HEK293 (cell line): ENCODE data around the gene COQ10B.

Source experiments
- BCL11A ChIP-seq: fragments of 450-650 bp; formaldehyde crosslinking; IDR thresholded peaks from 2 replicates; pipeline ENCODE4 v1.5.1; 2016; ENCODE audit warnings: low read depth, missing biosample characterization, missing genetic modification characterization
- CTCF ChIP-seq: fragments of 450-650 bp; formaldehyde crosslinking; IDR thresholded peaks from 2 replicates; pipeline ENCODE4 v1.5.1; 2016; ENCODE audit warnings: missing biosample characterization, missing genetic modification characterization
- KLF1 ChIP-seq: fragments of 450-650 bp; formaldehyde crosslinking; IDR thresholded peaks from 2 replicates; pipeline ENCODE4 v1.5.1; 2016; ENCODE audit warnings: missing biosample characterization, missing genetic modification characterization
- KLF9 ChIP-seq: fragments of 450-650 bp; formaldehyde crosslinking; IDR thresholded peaks from 2 replicates; pipeline ENCODE4 v1.5.1; 2016; ENCODE audit warnings: missing biosample characterization, missing genetic modification characterization, low read depth
- MEIS1 ChIP-seq: sonication (generic); formaldehyde crosslinking; IDR thresholded peaks from 2 replicates; pipeline ENCODE4 v1.8.1; 2022; ENCODE audit warnings: missing genetic modification reagents, mild to moderate bottlenecking, borderline replicate concordance
- PATZ1 ChIP-seq: fragments of 450-650 bp; formaldehyde crosslinking; IDR thresholded peaks from 2 replicates; pipeline ENCODE4 v1.5.1; 2016; ENCODE audit warnings: missing biosample characterization, missing genetic modification characterization
- PRDM10 ChIP-seq: fragments of 450-650 bp; formaldehyde crosslinking; IDR thresholded peaks from 2 replicates; pipeline ENCODE4 v1.5.1; 2016; ENCODE audit warnings: missing biosample characterization, missing genetic modification characterization
- RBAK ChIP-seq: fragments of 450-650 bp; formaldehyde crosslinking; IDR thresholded peaks from 2 replicates; pipeline ENCODE4 v1.5.1; 2016; ENCODE audit warnings: missing biosample characterization, missing genetic modification characterization
- TCF7L2 ChIP-seq: IDR thresholded peaks from 2 replicates; pipeline ENCODE4 v1.6.1; 2011; ENCODE audit warnings: low read depth, mild to moderate bottlenecking, inconsistent platforms, low read length, moderate library complexity, borderline replicate concordance
- TRIM28 ChIP-seq: IDR thresholded peaks from 2 replicates; pipeline ENCODE4 v1.6.1; 2011; ENCODE audit warnings: low read length, control low read depth, borderline replicate concordance
- ZFP37 ChIP-seq: fragments of 450-650 bp; formaldehyde crosslinking; IDR thresholded peaks from 2 replicates; pipeline ENCODE4 v1.5.1; 2016; ENCODE audit warnings: missing biosample characterization, missing genetic modification characterization
- ZNF112 ChIP-seq: fragments of 450-650 bp; formaldehyde crosslinking; IDR thresholded peaks from 2 replicates; pipeline ENCODE4 v1.5.0; 2017; ENCODE audit warnings: missing biosample characterization, missing genetic modification characterization
- ZNF121 ChIP-seq: fragments of 450-650 bp; formaldehyde crosslinking; IDR thresholded peaks from 2 replicates; pipeline ENCODE4 v1.5.1; 2016; ENCODE audit warnings: missing biosample characterization, missing genetic modification characterization
- ZNF169 ChIP-seq: fragments of 450-650 bp; formaldehyde crosslinking; IDR thresholded peaks from 2 replicates; pipeline ENCODE4 v1.5.1; 2016; ENCODE audit warnings: missing biosample characterization, missing genetic modification characterization
- ZNF214 ChIP-seq: fragments of 450-650 bp; formaldehyde crosslinking; IDR thresholded peaks from 2 replicates; pipeline ENCODE4 v1.5.1; 2017; ENCODE audit warnings: missing biosample characterization, mild to moderate bottlenecking, missing genetic modification characterization, borderline replicate concordance
- ZNF223 ChIP-seq: fragments of 450-650 bp; formaldehyde crosslinking; IDR thresholded peaks from 2 replicates; pipeline ENCODE4 v1.5.1; 2016; ENCODE audit warnings: missing biosample characterization, missing genetic modification characterization
- ZNF23 ChIP-seq: fragments of 450-650 bp; formaldehyde crosslinking; IDR thresholded peaks from 2 replicates; pipeline ENCODE4 v1.5.1; 2016; ENCODE audit warnings: missing biosample characterization, missing genetic modification characterization, borderline replicate concordance
- ZNF266 ChIP-seq: fragments of 450-650 bp; formaldehyde crosslinking; IDR thresholded peaks from 2 replicates; pipeline ENCODE4 v1.5.1; 2016; ENCODE audit warnings: missing biosample characterization, missing genetic modification characterization, low read depth
- ZNF354C ChIP-seq: fragments of 450-650 bp; formaldehyde crosslinking; IDR thresholded peaks from 2 replicates; pipeline ENCODE4 v1.5.1; 2016; ENCODE audit warnings: missing biosample characterization, missing genetic modification characterization, low read depth, borderline replicate concordance
- ZNF488 ChIP-seq: fragments of 450-650 bp; formaldehyde crosslinking; IDR thresholded peaks from 2 replicates; pipeline ENCODE4 v1.5.1; 2016; ENCODE audit warnings: missing biosample characterization, missing genetic modification characterization
- ZNF529 ChIP-seq: fragments of 450-650 bp; formaldehyde crosslinking; IDR thresholded peaks from 2 replicates; pipeline ENCODE4 v1.5.1; 2017; ENCODE audit warnings: missing genetic modification characterization, missing biosample characterization; ENCODE audit not compliant: insufficient replicate concordance
- ZNF555 ChIP-seq: fragments of 450-650 bp; formaldehyde crosslinking; conservative IDR thresholded peaks from 2 replicates; pipeline ENCODE4 v1.5.1; 2017; ENCODE audit warnings: missing biosample characterization, mild to moderate bottlenecking, missing genetic modification characterization, inconsistent platforms
- ZNF624 ChIP-seq: fragments of 450-650 bp; formaldehyde crosslinking; IDR thresholded peaks from 2 replicates; pipeline ENCODE4 v1.5.1; 2017; ENCODE audit warnings: missing biosample characterization, missing genetic modification characterization
- ZNF626 ChIP-seq: fragments of 450-650 bp; sonication (Bioruptor Pico); formaldehyde crosslinking; IDR thresholded peaks from 2 replicates; pipeline ENCODE4 v1.5.1; 2018; ENCODE audit warnings: missing biosample characterization, missing genetic modification characterization, inconsistent platforms
- ZNF701 ChIP-seq: fragments of 450-650 bp; formaldehyde crosslinking; IDR thresholded peaks from 2 replicates; pipeline ENCODE4 v1.5.1; 2016; ENCODE audit warnings: missing biosample characterization, missing genetic modification characterization
- ZNF837 ChIP-seq: fragments of 450-650 bp; formaldehyde crosslinking; IDR thresholded peaks from 2 replicates; pipeline ENCODE4 v1.5.1; 2016; ENCODE audit warnings: missing biosample characterization, missing genetic modification characterization
- TF ChIP-seq, protein P1 (sequence below): fragments of 450-650 bp; formaldehyde crosslinking; IDR thresholded peaks from 2 replicates; pipeline ENCODE4 v1.5.1; 2016; ENCODE audit warnings: missing biosample characterization, missing genetic modification characterization
- TF ChIP-seq, protein P2 (sequence below): fragments of 450-650 bp; formaldehyde crosslinking; IDR thresholded peaks from 2 replicates; pipeline ENCODE4 v1.5.1; 2016; ENCODE audit warnings: missing biosample characterization, missing genetic modification characterization, borderline replicate concordance

Gene COQ10B

DNA sequence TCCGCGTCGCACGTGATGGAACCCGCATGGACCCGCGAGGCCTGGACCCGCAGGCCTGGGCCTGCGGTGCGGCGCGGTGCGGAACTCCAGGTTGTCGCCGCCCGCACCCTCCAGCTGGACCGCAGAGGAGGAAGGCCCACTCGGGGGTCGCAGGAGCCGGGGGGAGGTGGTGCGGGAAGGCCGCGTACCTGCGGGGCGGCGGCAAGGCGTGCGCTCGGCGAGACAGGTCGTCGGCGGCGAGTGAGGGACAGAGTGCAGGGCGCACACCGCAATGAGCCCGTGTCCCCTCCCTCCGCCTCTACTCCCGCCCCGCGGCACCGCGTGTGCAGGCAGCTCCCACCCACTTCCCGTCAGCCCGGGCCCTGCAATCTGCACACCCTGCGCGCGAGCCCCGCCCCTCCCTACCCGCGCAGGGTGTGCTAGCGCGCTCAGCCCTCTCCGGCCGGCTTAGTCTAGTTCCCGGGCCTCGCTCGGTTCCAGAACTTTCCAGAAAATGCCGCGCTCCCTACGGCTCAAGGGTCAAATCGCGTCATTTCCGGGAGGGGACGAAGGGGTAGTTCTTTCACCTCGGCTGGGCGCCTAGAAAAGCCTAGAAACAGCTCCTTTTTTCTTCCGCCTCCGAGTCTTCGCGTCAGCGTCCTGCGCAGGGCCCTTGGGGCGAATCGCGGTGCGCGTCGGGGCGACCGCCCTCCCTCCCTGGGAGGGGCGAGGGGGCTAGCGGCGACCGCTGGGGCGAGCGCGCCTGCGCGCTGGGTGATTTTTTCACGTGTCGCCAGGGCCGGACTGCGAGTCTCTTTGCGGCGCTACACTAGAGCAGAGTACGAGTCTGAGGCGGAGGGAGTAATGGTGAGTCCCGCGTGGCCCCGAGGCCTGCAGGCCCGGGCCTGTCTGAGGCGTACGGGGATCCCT, 46.5 kb downstream of the COQ10B start, which contains the start of the genes HSPD1 and HSPE1 (continued):
- TF ChIP-seq PATZ1: peak; percentile 97
- TF ChIP-seq ZNF112 (tag by site-specific recombination): no peak
- TF ChIP-seq ZNF354C (tag by site-specific recombination): no peak
- 0 out of 2 replicates have a peak, but pooled peaks have one; percentile 23 for TF ChIP-seq TRIM28
- TF ChIP-seq ZNF23 (tag by site-specific recombination): no peak
- TF ChIP-seq KLF1: peak; percentile 96
- TF ChIP-seq KLF9 (tag by site-specific recombination): peak; percentile 99
- TF ChIP-seq, protein P1, sequence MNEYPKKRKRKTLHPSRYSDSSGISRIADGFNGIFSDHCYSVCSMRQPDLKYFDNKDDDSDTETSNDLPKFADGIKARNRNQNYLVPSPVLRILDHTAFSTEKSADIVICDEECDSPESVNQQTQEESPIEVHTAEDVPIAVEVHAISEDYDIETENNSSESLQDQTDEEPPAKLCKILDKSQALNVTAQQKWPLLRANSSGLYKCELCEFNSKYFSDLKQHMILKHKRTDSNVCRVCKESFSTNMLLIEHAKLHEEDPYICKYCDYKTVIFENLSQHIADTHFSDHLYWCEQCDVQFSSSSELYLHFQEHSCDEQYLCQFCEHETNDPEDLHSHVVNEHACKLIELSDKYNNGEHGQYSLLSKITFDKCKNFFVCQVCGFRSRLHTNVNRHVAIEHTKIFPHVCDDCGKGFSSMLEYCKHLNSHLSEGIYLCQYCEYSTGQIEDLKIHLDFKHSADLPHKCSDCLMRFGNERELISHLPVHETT (tag by site-specific recombination): peak; percentile 96
- no peak for TF ChIP-seq ZNF214
- no peak for TF ChIP-seq ZNF529
- no peak for TF ChIP-seq ZNF701
- TF ChIP-seq ZFP37: peak; percentile 70; the same call in 1 of the 2 replicates
- TF ChIP-seq MEIS1: no peak
- TF ChIP-seq ZNF837 (tag by site-specific recombination): no peak
- TF ChIP-seq ZNF121: no peak
- no peak for TF ChIP-seq TCF7L2
- TF ChIP-seq PRDM10 (tag by site-specific recombination): peak; percentile 63
- TF ChIP-seq, protein P2, sequence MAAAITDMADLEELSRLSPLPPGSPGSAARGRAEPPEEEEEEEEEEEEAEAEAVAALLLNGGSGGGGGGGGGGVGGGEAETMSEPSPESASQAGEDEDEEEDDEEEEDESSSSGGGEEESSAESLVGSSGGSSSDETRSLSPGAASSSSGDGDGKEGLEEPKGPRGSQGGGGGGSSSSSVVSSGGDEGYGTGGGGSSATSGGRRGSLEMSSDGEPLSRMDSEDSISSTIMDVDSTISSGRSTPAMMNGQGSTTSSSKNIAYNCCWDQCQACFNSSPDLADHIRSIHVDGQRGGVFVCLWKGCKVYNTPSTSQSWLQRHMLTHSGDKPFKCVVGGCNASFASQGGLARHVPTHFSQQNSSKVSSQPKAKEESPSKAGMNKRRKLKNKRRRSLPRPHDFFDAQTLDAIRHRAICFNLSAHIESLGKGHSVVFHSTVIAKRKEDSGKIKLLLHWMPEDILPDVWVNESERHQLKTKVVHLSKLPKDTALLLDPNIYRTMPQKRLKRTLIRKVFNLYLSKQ (tag by site-specific recombination): no peak
- TF ChIP-seq ZNF624 (tag by site-specific recombination): no peak
- peak; percentile 70 for TF ChIP-seq CTCF (tag by site-specific recombination)
- no peak for TF ChIP-seq ZNF488
- no peak for TF ChIP-seq RBAK
- TF ChIP-seq ZNF266 (tag by site-specific recombination): no peak
- TF ChIP-seq ZNF555 (tag by site-specific recombination): no peak
- TF ChIP-seq ZNF223: no peak
- TF ChIP-seq ZNF626 (tag by site-specific recombination): no peak
- TF ChIP-seq ZNF169: no peak
- peak; percentile 75 for TF ChIP-seq BCL11A
